Cardiac septum (tissue), 1 donor: ENCODE data around the gene OR52N5. TPM values are rescaled to one million over a fixed set of nuclear protein-coding genes. Genes with fewer than 3 reads are reported as not detected.

Experiments used
- DNase-seq: peaks from one replicate; pipeline ENCODE4 v3.0.0-alpha.2; 2020; ENCODE audit warnings: low spot score
- intact Hi-C: fragments of 100-400 bp; cut with DNase I; formaldehyde crosslinking; loops from one replicate; pipeline ENCODE4 v1.14.0; 2022
- total RNA-seq: library from RNA; stranded (reverse); fragmentation: NEBNext Ultra II Directional; extraction: Animal tissue kit (Norgen Biotek cat#: 25700); gene quantifications from one replicate; pipeline ENCODE4 v1.2.1, GENCODE V29; 2021
- donor health status: DM: no; HTN: no; CAD: no.

Gene OR52N5
- total RNA-seq, 1 donor from 2014 or later = not detected

DNA sequence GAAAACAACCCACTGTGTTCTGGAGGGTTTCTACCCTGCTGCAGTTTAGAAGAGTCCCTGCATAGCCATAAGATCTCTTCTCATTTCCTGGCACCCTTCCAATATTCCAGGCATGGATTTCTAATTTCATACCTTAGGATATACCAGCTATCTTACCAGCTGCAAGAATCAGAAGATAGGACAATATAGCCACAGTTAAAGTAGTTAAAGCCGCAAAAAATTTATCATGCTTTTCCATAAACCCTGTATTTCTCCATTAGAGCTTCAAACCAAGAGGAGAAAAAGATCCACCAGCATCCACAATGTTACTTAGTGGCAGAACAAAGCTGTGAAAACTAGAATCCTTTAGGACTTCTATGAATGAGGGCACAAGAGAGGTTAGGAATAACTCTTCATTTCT, 55.5 kb downstream of the OR52N5 start:
- no peak for DNase-seq
- intact Hi-C loops = no loop called here

DNA sequence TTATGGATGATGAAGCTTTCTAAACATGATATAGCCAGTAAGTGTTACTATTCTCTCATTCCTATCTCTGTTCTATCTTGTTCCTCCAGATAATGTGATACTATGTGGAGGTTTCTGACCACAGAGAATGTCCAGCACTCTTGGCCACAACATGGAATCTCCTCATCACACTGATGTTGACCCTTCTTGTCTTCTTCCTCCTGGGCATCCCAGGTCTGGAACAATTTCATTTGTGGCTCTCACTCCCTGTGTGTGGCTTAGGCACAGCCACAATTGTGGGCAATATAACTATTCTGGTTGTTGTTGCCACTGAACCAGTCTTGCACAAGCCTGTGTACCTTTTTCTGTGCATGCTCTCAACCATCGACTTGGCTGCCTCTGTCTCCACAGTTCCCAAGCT, 56.8 kb downstream of the OR52N5 start:
- intact Hi-C loops = no loop called here

More for the DNA sequence above, 56.8 kb downstream of the OR52N5 start:
- DNase-seq = no peak

Other genes starting within 250 kb of the OR52N5 start
- not detected for gene OR52H1, start 234.8 kb downstream of the OR52N5 start, total RNA-seq
- gene OR52B6, start 202.5 kb downstream of the OR52N5 start, total RNA-seq = not detected
- 0.46 TPM for gene TRIM6, start 186.7 kb downstream of the OR52N5 start, total RNA-seq
- gene TRIM34, start 158.4 kb downstream of the OR52N5 start, total RNA-seq = 2.3 TPM
- 6.4 TPM for gene TRIM5, start 98.3 kb downstream of the OR52N5 start, total RNA-seq
- gene TRIM22, start 93.6 kb downstream of the OR52N5 start, total RNA-seq = 16.1 TPM
- gene OR56B1, start 46.9 kb downstream of the OR52N5 start, total RNA-seq = not detected
- gene OR52N4, start 29.1 kb downstream of the OR52N5 start, total RNA-seq = not detected
- not detected for gene OR52N1, start 7.9 kb upstream of the OR52N5 start, total RNA-seq
- gene OR52N2, start 25.6 kb upstream of the OR52N5 start, total RNA-seq = not detected
- gene OR52E6, start 58.5 kb upstream of the OR52N5 start, total RNA-seq = not detected
- gene OR52E8, start 74.3 kb upstream of the OR52N5 start, total RNA-seq = not detected
- gene OR52E4, start 97.3 kb upstream of the OR52N5 start, total RNA-seq = not detected
- gene OR52E5, start 109.9 kb upstream of the OR52N5 start, total RNA-seq = not detected
- gene OR56A3, start 158.9 kb upstream of the OR52N5 start, total RNA-seq = not detected
- gene OR56A5, start 185.1 kb upstream of the OR52N5 start, total RNA-seq = not detected
- not detected for gene OR52L1, start 203.6 kb upstream of the OR52N5 start, total RNA-seq
- gene OR56A4, start 223.6 kb upstream of the OR52N5 start, total RNA-seq = not detected
- gene OR56A1, start 247.4 kb upstream of the OR52N5 start, total RNA-seq = not detected